H1 (cell line): ENCODE data around the gene SLCO2A1.

Experiments
- ASH2L ChIP-seq: fragments of 200-600, 300-600 bp; sonication (generic); IDR thresholded peaks from one replicate; pipeline ENCODE4 v1.7.1; 2017; ENCODE audit warnings: low read length
- CHD1 ChIP-seq: IDR thresholded peaks from 2 replicates; pipeline ENCODE4 v1.6.1; 2012; ENCODE audit warnings: low read depth, low read length, improper control_type of control experiment
- CTCF ChIP-seq, 3 experiments: IDR thresholded peaks; 1 replicate in 2 of 3; 2 replicates in 1 of 3; pipeline versions ENCODE4 v1.5.1 to v1.6.1; 2011; ENCODE audit warnings: low read length in 3 of 3, mild to moderate bottlenecking in 3 of 3, inconsistent platforms in 2 of 3, low read depth in 1 of 3, moderate library complexity in 1 of 3; ENCODE audit not compliant: insufficient read depth in 1 of 3; ENCODE audit errors: control extremely low read depth in 1 of 3
- POLR2A ChIP-seq, 2 experiments: IDR thresholded peaks; 1 replicate in 1 of 2; 2 replicates in 1 of 2; pipeline ENCODE4 v1.6.1; 2011; ENCODE audit warnings: low read depth in 2 of 2, low read length in 2 of 2, mild to moderate bottlenecking in 2 of 2; ENCODE audit errors: control extremely low read depth in 1 of 2

GRCh38 chr3:133991637-133992036, 38.1 kb downstream of the SLCO2A1 start:
- TF ChIP-seq CHD1 (no peak), ASH2L (no peak), POLR2A (IDR thresholded peaks at IDR 0.05; ENCODE audit: control extremely low read depth in 1 of 2, low read depth in 2 of 2, low read length in 2 of 2) (no peak), CTCF (IDR thresholded peaks at IDR 0.05; ENCODE audit: control extremely low read depth in 1 of 3, insufficient read depth in 1 of 3, low read depth in 1 of 3, low read length in 3 of 3) (no peak)
